Kidney epithelial cell (primary cell): ENCODE measurements around the gene PSMA8. TPM values are rescaled to one million over a fixed set of nuclear protein-coding genes. Genes with fewer than 3 reads are reported as not detected.
"Not testable (repeated sequence)": the region's sequence is repeated elsewhere in the genome, so short reads cannot be mapped to it uniquely, and the experiment has no call there.

Source experiments
- DNase-seq: peaks from one replicate; pipeline ENCODE4 v3.0.0-alpha.2; 2010; ENCODE audit warnings: low read depth
- H3K27me3 ChIP-seq: 2 replicates; pipeline ENCODE4 v1.6.0; 2011; ENCODE audit warnings: low read length; ENCODE audit not compliant: control insufficient read depth, insufficient read depth
- H3K36me3 ChIP-seq: 2 replicates; pipeline ENCODE4 v1.5.1; 2011; ENCODE audit warnings: low read length; ENCODE audit not compliant: control insufficient read depth, insufficient read depth
- H3K4me3 ChIP-seq: 2 replicates; pipeline ENCODE4 v1.5.1; 2011; ENCODE audit warnings: low read depth, mild to moderate bottlenecking, control low read depth, low read length
- CTCF ChIP-seq: IDR thresholded peaks from 2 replicates; pipeline ENCODE4 v1.5.1; 2011; ENCODE audit warnings: mild to moderate bottlenecking, moderate library complexity, low read length, control low read depth, inconsistent platforms; ENCODE audit not compliant: insufficient read depth, poor library complexity, severe bottlenecking
- total RNA-seq: library from RNA; depleted of rRNA; stranded (reverse); fragments of >200 nt; gene quantifications from 2 replicates; pipeline ENCODE4 v1.2.3, GENCODE V29; 2015

The PSMA8 gene
- total RNA-seq, 1 donor from 2014 or later, result not detected

- DNase-seq, result no peak
- Histone ChIP-seq H3K27me3 (no peaks in the 10 kb centered on the region), H3K36me3 (no peaks in the 10 kb centered on the region), H3K4me3 (no peak overlapping the region)
- TF ChIP-seq CTCF, result no peak
Measured at GRCh38 chr18:26230497-26230896, 96.8 kb downstream of the PSMA8 start.

GRCh38 chr18:26233208-26233607 lies 99.5 kb downstream of the PSMA8 start:
- no peak for TF ChIP-seq CTCF
- DNase-seq, result no peak
- H3K36me3 ChIP-seq, result no peaks in the 10 kb centered on the region
- no peaks in the 10 kb centered on the region for H3K27me3 ChIP-seq
- no peak overlapping the region for H3K4me3 ChIP-seq

- not testable (repeated sequence) for H3K4me3 ChIP-seq, DNase-seq, H3K27me3 ChIP-seq, H3K36me3 ChIP-seq
Measured at GRCh38 chr18:26237363-26237762, 103.7 kb downstream of the PSMA8 start.

GRCh38 chr18:26238718-26239117 lies 105.0 kb downstream of the PSMA8 start:
- H3K27me3 ChIP-seq, H3K36me3 ChIP-seq, H3K4me3 ChIP-seq, DNase-seq: not testable (repeated sequence)

- not testable (repeated sequence) for H3K27me3 ChIP-seq, DNase-seq, H3K4me3 ChIP-seq, H3K36me3 ChIP-seq
Measured at GRCh38 chr18:26242392-26242791, 108.7 kb downstream of the PSMA8 start.

Other genes with a start within 250 kb of the PSMA8 start
- 104 and 111 TPM in 2 replicates for gene SS18, start 43.3 kb upstream of the PSMA8 start, total RNA-seq
- 6.9 and 9.5 TPM in 2 replicates for gene TAF4B, start 92.6 kb downstream of the PSMA8 start, total RNA-seq